Prostate gland (tissue), 2 donors: ENCODE results near the gene SOWAHC. TPM values are rescaled to one million over a fixed set of nuclear protein-coding genes. Genes with fewer than 3 reads are reported as not detected.

Experiments
- DNase-seq: peaks from one replicate; pipeline ENCODE4 v3.0.0-alpha.2; 2019; ENCODE audit warnings: low spot score
- H3K27ac ChIP-seq, 2 donors: fragments of 200-600 bp; sonication (generic); 2 replicates each; pipeline ENCODE4 v1.5.1; 2017 to 2019
- H3K27me3 ChIP-seq: fragments of 200-600 bp; sonication (generic); replicated peaks from 2 replicates; pipeline ENCODE4 v1.5.1; 2019; ENCODE audit not compliant: insufficient read depth
- H3K36me3 ChIP-seq, 2 donors: fragments of 200-600 bp; sonication (generic); 1 replicate in 1 of 2; 2 replicates in 1 of 2; pipeline versions ENCODE4 v1.5.1 to v1.8.1; 2017 to 2019
- H3K4me1 ChIP-seq: fragments of 200-600 bp; sonication (generic); replicated peaks from 2 replicates; pipeline ENCODE4 v1.5.1; 2019
- H3K4me3 ChIP-seq, 2 donors: fragments of 200-600 bp; sonication (generic); 2 replicates each; pipeline ENCODE4 v1.5.1; 2017 to 2019
- H3K9me3 ChIP-seq: fragments of 200-600 bp; sonication (generic); 2 replicates; pipeline ENCODE4 v1.5.1; 2017
- POLR2A ChIP-seq: fragments of 450-650 bp; IDR thresholded peaks from one replicate; pipeline ENCODE4 v1.6.1; 2016; ENCODE audit warnings: antibody characterized with exemption, mild to moderate bottlenecking
- POLR2AphosphoS5 ChIP-seq: sonication (generic); formaldehyde crosslinking; IDR thresholded peaks from one replicate; pipeline ENCODE4 v1.6.1; 2017; ENCODE audit warnings: antibody characterized with exemption
- WGBS: methylation state at CpG from one replicate; pipeline ENCODE4 v1.1.5; 2018; 5-methylcytosine and 5-hydroxymethylcytosine counted together
- intact Hi-C: fragments of 100-400 bp; cut with DNase I; formaldehyde crosslinking; loops from one replicate; pipeline ENCODE4 v1.14.2; 2022
- total RNA-seq, 2 donors: library from RNA; depleted of rRNA; stranded (reverse); fragments of >200 nt; gene quantifications; one replicate each; pipeline ENCODE4 v1.1.0, GENCODE V29; 2016
- TF ChIP-seq, protein P1 (sequence below), 4 experiments: fragments of 200-600 bp in 2 of 4; fragments of 450-650 bp in 2 of 4; sonication (generic) in 2 of 4; IDR thresholded peaks; 1 replicate in 3 of 4; 2 replicates in 1 of 4; pipeline ENCODE4 v1.5.1; 2016 to 2019; ENCODE audit warnings: antibody characterized with exemption in 4 of 4, mild to moderate bottlenecking in 2 of 4, moderate library complexity in 2 of 4

SOWAHC gene
- total RNA-seq, 2 donors from 2014 or later = 20.7 to 24.9 TPM

DNA sequence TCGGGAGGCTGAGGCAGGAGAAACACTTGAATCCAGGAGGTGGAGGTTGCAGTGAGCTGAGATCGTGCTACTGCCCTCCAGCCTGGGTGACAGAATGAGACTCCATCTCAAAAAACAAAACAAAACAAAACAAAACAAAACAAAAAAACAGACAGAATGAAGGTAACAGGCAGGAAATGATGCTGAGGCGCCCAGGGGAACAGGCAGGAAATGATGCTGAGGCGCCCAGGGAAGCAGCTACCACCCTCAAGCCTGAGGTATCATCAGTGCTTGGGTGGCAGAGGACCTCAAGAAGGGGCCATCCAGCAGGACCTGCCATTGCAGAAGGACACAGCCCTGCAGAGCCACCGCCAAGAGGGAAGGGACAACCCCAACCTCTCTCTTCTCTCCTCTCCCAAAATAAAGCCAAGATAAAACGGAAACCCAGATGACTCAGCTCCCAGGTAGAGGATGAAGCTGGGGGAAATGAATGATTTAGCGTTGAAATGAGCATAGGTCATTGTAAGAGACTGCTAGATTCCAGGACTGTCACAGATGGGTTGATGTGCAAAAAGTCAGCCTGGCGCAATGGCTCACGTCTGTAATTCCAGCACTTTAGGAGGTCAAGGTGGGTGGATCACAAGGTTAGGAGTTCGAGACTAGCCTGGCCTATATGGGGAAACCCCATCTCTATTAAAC is 19.3 kb downstream of the SOWAHC start:
- no peaks in the 10 kb centered on the region for H3K27me3 ChIP-seq
- no peak for DNase-seq
- intact Hi-C loops = no loop called here
- H3K9me3 ChIP-seq = no peaks in the 10 kb centered on the region
- TF ChIP-seq, protein P1, sequence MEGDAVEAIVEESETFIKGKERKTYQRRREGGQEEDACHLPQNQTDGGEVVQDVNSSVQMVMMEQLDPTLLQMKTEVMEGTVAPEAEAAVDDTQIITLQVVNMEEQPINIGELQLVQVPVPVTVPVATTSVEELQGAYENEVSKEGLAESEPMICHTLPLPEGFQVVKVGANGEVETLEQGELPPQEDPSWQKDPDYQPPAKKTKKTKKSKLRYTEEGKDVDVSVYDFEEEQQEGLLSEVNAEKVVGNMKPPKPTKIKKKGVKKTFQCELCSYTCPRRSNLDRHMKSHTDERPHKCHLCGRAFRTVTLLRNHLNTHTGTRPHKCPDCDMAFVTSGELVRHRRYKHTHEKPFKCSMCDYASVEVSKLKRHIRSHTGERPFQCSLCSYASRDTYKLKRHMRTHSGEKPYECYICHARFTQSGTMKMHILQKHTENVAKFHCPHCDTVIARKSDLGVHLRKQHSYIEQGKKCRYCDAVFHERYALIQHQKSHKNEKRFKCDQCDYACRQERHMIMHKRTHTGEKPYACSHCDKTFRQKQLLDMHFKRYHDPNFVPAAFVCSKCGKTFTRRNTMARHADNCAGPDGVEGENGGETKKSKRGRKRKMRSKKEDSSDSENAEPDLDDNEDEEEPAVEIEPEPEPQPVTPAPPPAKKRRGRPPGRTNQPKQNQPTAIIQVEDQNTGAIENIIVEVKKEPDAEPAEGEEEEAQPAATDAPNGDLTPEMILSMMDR (IDR thresholded peaks at IDR 0.05) = no peak
- no peak for TF ChIP-seq POLR2A
- no peak for TF ChIP-seq POLR2AphosphoS5
- H3K4me3 ChIP-seq = no peak overlapping the region
- no peak overlapping the region for H3K27ac ChIP-seq
- 94% methylated on average over 10 of the region's 10 CpGs for WGBS
- no peaks in the 10 kb centered on the region for H3K4me1 ChIP-seq
- no peaks in the 10 kb centered on the region for H3K36me3 ChIP-seq

DNA sequence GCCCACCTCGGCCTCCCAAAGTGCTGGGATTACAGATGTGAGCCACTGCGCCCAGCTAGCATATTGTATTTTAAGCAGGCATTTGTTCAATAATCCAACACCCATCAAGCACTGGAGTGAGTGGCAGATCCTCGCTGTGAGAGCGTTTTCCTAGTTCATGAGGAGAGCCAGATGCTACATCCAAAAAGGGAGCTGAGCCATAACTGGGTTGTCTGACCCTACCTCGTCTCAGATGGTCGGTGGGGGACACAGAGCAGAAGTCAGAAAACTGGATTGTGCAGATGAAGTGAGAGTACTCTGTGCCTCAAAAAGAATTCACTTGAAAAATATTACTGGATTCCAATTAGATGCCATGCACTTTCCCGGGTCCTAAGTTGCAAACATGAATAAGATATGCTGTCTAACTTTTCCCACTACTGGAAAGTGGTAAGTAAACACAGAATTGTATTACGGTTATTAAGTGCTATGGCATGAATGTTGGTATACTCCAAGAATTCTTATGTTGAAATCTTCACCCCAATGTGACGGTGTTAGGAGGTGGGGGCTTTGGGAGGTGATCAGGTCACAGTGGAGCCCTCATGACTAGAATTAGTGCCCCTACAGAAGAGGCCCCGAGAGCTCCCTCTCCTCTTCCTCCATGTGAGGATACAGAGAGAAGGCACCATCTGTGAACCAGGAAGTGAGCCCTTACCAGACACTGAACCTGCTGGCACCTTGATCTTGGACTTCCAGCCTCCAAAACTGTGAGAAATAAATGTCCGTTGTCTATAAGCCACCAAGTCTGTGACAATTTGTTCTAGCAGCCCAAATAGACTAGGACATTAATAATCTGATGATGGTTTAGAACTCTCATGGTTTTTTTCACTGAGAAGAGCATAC is 21.5 kb downstream of the SOWAHC start:
- WGBS = 91% methylated on average over 11 of the region's 11 CpGs
- no peak overlapping the region for H3K4me3 ChIP-seq
- no peak for DNase-seq
- H3K27me3 ChIP-seq = no peaks in the 10 kb centered on the region
- TF ChIP-seq, protein P1 (IDR thresholded peaks at IDR 0.05) = no peak
- H3K27ac ChIP-seq = no peak overlapping the region
- no peaks in the 10 kb centered on the region for H3K4me1 ChIP-seq
- no peaks in the 10 kb centered on the region for H3K36me3 ChIP-seq
- H3K9me3 ChIP-seq = no peaks in the 10 kb centered on the region
- intact Hi-C loops = no loop called here

DNA sequence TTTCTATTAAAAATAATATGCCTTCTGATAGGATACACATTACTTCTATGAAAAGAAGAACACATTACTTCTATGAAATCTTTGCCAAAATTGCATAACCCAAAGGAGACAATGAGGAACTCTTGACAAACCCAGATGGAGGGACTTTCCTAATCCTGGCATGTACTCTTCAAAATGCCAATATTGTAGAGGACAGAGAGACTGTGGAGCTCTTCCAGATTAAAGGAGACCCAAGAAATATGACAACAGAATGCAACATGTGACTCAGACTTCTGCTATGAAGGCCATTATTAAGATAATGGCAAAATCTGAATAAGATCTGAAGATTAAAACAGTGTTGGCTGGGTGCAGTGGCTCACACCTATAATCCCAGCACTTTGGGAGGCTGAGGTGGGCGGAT is 22.2 kb downstream of the SOWAHC start:
- Histone ChIP-seq H3K36me3 (no peaks in the 10 kb centered on the region), H3K4me1 (no peaks in the 10 kb centered on the region), H3K4me3 (no peak overlapping the region), H3K27me3 (no peaks in the 10 kb centered on the region), H3K9me3 (no peaks in the 10 kb centered on the region), H3K27ac (no peak overlapping the region)
- 100% methylated on average over 1 of the region's 1 CpG for WGBS
- intact Hi-C loops = no loop called here
- DNase-seq = no peak
- no peak for TF ChIP-seq POLR2AphosphoS5
- TF ChIP-seq, protein P1 (IDR thresholded peaks at IDR 0.05) = no peak
- TF ChIP-seq POLR2A = no peak

GRCh38 chr2:109637749-109638570 is 23.8 kb downstream of the SOWAHC start:
- no peaks in the 10 kb centered on the region for H3K9me3 ChIP-seq
- H3K27ac ChIP-seq = no peak overlapping the region
- DNase-seq = no peak
- H3K27me3 ChIP-seq = no peaks in the 10 kb centered on the region
- TF ChIP-seq POLR2A (no peak), POLR2AphosphoS5 (no peak)
- TF ChIP-seq, protein P1 (IDR thresholded peaks at IDR 0.05) = no peak
- intact Hi-C loops = no loop called here
- H3K4me3 ChIP-seq = no peak overlapping the region
- no peaks in the 10 kb centered on the region for H3K4me1 ChIP-seq
- WGBS = 64% methylated on average over 9 of the region's 9 CpGs
- H3K36me3 ChIP-seq = no peaks in the 10 kb centered on the region
